Measurements from ENCODE around the gene RFC4.

The RFC4 gene

DNA sequence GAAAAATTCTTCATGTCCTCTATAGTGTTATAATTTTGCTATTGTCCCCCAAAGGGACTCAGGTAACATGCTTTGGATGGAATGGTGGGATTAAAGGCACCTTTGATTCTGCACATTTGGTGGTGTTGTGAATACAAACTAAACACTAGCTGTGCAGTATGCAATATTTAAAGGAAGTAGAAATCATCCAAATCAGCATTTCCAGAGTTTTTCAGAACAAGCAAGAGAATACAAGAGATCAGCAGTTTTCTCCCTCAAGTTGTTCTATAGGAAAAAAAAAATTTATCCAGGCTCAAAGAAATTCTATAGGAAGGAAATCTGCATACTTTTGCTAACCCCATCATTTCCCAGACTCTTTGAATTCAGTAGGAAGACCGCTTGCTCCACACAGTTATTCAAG, 26.0 kb upstream of the RFC4 start:
- ChIA-PET CTCF (interaction anchor here (2.2 kb wide), 1 partner anchor 17 kb away, joined by 7 read pairs; no protein-coding TSS in a partner anchor), POLR2A (no interaction called here)
- no peaks in the 10 kb centered on the region for H3K36me3 ChIP-seq (ENCODE audit: control insufficient read depth in 2 of 2, insufficient read depth in 1 of 2, low read length in 2 of 2)

DNA sequence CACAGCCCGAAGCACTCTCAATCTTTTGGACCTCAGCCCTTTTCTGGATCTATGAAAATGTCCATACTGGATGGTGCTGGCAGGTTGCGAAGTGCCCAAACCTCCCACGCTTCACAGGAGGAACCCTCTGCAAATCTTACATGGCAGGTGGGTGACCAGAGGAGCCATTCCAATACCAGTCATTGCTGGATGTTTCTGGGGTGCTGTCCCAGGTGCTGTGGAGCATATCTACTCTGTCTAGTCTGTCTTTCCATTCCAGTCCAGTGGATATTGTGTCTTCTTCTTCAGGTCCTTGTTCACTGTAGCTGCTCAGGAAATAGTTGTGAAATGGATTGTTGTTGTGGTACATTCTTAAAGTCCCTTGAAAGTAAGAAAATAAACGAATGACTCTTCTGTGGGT, 25.5 kb upstream of the RFC4 start:
- H3K4me3 ChIP-seq (ENCODE audit: low read depth, low read length) = no peak overlapping the region
- TF ChIP-seq ZNF366 (tag by site-specific recombination; conservative IDR thresholded peaks at IDR 0.05) = no peak
- no peak for TF ChIP-seq ZNF548 (tag by site-specific recombination; IDR thresholded peaks at IDR 0.05)
- TF ChIP-seq, protein P1, sequence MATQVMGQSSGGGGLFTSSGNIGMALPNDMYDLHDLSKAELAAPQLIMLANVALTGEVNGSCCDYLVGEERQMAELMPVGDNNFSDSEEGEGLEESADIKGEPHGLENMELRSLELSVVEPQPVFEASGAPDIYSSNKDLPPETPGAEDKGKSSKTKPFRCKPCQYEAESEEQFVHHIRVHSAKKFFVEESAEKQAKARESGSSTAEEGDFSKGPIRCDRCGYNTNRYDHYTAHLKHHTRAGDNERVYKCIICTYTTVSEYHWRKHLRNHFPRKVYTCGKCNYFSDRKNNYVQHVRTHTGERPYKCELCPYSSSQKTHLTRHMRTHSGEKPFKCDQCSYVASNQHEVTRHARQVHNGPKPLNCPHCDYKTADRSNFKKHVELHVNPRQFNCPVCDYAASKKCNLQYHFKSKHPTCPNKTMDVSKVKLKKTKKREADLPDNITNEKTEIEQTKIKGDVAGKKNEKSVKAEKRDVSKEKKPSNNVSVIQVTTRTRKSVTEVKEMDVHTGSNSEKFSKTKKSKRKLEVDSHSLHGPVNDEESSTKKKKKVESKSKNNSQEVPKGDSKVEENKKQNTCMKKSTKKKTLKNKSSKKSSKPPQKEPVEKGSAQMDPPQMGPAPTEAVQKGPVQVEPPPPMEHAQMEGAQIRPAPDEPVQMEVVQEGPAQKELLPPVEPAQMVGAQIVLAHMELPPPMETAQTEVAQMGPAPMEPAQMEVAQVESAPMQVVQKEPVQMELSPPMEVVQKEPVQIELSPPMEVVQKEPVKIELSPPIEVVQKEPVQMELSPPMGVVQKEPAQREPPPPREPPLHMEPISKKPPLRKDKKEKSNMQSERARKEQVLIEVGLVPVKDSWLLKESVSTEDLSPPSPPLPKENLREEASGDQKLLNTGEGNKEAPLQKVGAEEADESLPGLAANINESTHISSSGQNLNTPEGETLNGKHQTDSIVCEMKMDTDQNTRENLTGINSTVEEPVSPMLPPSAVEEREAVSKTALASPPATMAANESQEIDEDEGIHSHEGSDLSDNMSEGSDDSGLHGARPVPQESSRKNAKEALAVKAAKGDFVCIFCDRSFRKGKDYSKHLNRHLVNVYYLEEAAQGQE (tag by site-specific recombination; IDR thresholded peaks at IDR 0.05) = peak; percentile 80
- TF ChIP-seq ZNF132 (tag by site-specific recombination; IDR thresholded peaks at IDR 0.05; ENCODE audit: borderline replicate concordance) = no peak
- TF ChIP-seq ZNF274 (IDR thresholded peaks at IDR 0.05; ENCODE audit: low read length) = no peak
- no peak for TF ChIP-seq ZNF274 (tag by site-specific recombination; IDR thresholded peaks at IDR 0.05; ENCODE audit: borderline replicate concordance)
- TF ChIP-seq, protein P2, sequence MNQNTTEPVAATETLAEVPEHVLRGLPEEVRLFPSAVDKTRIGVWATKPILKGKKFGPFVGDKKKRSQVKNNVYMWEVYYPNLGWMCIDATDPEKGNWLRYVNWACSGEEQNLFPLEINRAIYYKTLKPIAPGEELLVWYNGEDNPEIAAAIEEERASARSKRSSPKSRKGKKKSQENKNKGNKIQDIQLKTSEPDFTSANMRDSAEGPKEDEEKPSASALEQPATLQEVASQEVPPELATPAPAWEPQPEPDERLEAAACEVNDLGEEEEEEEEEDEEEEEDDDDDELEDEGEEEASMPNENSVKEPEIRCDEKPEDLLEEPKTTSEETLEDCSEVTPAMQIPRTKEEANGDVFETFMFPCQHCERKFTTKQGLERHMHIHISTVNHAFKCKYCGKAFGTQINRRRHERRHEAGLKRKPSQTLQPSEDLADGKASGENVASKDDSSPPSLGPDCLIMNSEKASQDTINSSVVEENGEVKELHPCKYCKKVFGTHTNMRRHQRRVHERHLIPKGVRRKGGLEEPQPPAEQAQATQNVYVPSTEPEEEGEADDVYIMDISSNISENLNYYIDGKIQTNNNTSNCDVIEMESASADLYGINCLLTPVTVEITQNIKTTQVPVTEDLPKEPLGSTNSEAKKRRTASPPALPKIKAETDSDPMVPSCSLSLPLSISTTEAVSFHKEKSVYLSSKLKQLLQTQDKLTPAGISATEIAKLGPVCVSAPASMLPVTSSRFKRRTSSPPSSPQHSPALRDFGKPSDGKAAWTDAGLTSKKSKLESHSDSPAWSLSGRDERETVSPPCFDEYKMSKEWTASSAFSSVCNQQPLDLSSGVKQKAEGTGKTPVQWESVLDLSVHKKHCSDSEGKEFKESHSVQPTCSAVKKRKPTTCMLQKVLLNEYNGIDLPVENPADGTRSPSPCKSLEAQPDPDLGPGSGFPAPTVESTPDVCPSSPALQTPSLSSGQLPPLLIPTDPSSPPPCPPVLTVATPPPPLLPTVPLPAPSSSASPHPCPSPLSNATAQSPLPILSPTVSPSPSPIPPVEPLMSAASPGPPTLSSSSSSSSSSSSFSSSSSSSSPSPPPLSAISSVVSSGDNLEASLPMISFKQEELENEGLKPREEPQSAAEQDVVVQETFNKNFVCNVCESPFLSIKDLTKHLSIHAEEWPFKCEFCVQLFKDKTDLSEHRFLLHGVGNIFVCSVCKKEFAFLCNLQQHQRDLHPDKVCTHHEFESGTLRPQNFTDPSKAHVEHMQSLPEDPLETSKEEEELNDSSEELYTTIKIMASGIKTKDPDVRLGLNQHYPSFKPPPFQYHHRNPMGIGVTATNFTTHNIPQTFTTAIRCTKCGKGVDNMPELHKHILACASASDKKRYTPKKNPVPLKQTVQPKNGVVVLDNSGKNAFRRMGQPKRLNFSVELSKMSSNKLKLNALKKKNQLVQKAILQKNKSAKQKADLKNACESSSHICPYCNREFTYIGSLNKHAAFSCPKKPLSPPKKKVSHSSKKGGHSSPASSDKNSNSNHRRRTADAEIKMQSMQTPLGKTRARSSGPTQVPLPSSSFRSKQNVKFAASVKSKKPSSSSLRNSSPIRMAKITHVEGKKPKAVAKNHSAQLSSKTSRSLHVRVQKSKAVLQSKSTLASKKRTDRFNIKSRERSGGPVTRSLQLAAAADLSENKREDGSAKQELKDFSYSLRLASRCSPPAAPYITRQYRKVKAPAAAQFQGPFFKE (tag by site-specific recombination; IDR thresholded peaks at IDR 0.05; ENCODE audit: borderline replicate concordance) = no peak
- no peak overlapping the region for H3K27ac ChIP-seq (ENCODE audit: extremely low read depth, low read depth, low read length)
- H3K36me3 ChIP-seq (ENCODE audit: control insufficient read depth in 2 of 2, insufficient read depth in 1 of 2, low read length in 2 of 2) = no peaks in the 10 kb centered on the region
- H3K4me1 ChIP-seq (ENCODE audit: control insufficient read depth, insufficient read depth, low read length) = no peaks in the 10 kb centered on the region
- ChIA-PET CTCF (interaction anchor here (2.2 kb wide), 1 partner anchor 18 kb away, joined by 7 read pairs; no protein-coding TSS in a partner anchor), POLR2A (no interaction called here)
- H3K9me3 ChIP-seq (ENCODE audit: control insufficient read depth, insufficient read depth, low read depth, low read length) = no peaks in the 10 kb centered on the region

More for the DNA sequence above, 26.0 kb upstream of the RFC4 start:
- no peak for TF ChIP-seq ZNF701 (tag by site-specific recombination; IDR thresholded peaks at IDR 0.05)
- TF ChIP-seq ZNF747 (tag by site-specific recombination; IDR thresholded peaks at IDR 0.05) = no peak
- no peak for TF ChIP-seq ZNF239 (tag by site-specific recombination; IDR thresholded peaks at IDR 0.05)
- no peak for TF ChIP-seq ZNF366 (tag by site-specific recombination; conservative IDR thresholded peaks at IDR 0.05)
- no peak for TF ChIP-seq RBAK (tag by site-specific recombination; IDR thresholded peaks at IDR 0.05)
- no peak for TF ChIP-seq ZNF629 (tag by site-specific recombination; IDR thresholded peaks at IDR 0.05)
- no peak for TF ChIP-seq ZBTB1 (tag by site-specific recombination; IDR thresholded peaks at IDR 0.05)
- TF ChIP-seq, protein P3, sequence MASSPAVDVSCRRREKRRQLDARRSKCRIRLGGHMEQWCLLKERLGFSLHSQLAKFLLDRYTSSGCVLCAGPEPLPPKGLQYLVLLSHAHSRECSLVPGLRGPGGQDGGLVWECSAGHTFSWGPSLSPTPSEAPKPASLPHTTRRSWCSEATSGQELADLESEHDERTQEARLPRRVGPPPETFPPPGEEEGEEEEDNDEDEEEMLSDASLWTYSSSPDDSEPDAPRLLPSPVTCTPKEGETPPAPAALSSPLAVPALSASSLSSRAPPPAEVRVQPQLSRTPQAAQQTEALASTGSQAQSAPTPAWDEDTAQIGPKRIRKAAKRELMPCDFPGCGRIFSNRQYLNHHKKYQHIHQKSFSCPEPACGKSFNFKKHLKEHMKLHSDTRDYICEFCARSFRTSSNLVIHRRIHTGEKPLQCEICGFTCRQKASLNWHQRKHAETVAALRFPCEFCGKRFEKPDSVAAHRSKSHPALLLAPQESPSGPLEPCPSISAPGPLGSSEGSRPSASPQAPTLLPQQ (tag by site-specific recombination; IDR thresholded peaks at IDR 0.05) = no peak
- no peak overlapping the region for H3K27ac ChIP-seq (ENCODE audit: extremely low read depth, low read depth, low read length)
- H3K4me1 ChIP-seq (ENCODE audit: control insufficient read depth, insufficient read depth, low read length) = no peaks in the 10 kb centered on the region
- H3K4me3 ChIP-seq (ENCODE audit: low read depth, low read length) = no peak overlapping the region
- no peaks in the 10 kb centered on the region for H3K9me3 ChIP-seq (ENCODE audit: control insufficient read depth, insufficient read depth, low read depth, low read length)

Data from HEK293 (cell line).